Motor neuron (in vitro differentiated cells): ENCODE data around the gene RFX2. TPM values are rescaled to one million over a fixed set of nuclear protein-coding genes. Genes with fewer than 3 reads are reported as not detected.

ENCODE experiments used
- ATAC-seq, 8 experiments: fragments of 200-7000 bp; cut with Tn5 transposase; replicated peaks in 6 of 8; 2 replicates each; pipeline ENCODE4 v1.8.0; 2021; ENCODE audit warnings: mild to moderate bottlenecking in 8 of 8, moderate library complexity in 8 of 8
- H3K27ac ChIP-seq, 2 donors: fragments of 250-450 bp; sonication (Bioruptor Pico); 2 replicates each; pipeline ENCODE4 v1.9.0; 2021; ENCODE audit warnings: antibody characterized with exemption in 2 of 2, mild to moderate bottlenecking in 2 of 2, moderate library complexity in 1 of 2
- H3K4me1 ChIP-seq, 2 donors: fragments of 250-450 bp; sonication (Bioruptor Pico); replicated peaks in 1 of 2; 2 replicates each; pipeline ENCODE4 v1.6.1; 2021; ENCODE audit warnings: antibody characterized with exemption in 2 of 2, mild to moderate bottlenecking in 2 of 2, moderate library complexity in 1 of 2
- H3K4me3 ChIP-seq, 5 donors: fragments of 250-450 bp; sonication (Bioruptor Pico); 2 replicates each; pipeline ENCODE4 v1.9.0; 2021; ENCODE audit warnings: antibody characterized with exemption in 5 of 5, mild to moderate bottlenecking in 5 of 5, moderate library complexity in 4 of 5
- WGBS, 10 experiments: fragments of 450-650 bp; shearing (Covaris generic); methylation state at CpG; one replicate each; pipeline ENCODE4 v1.0.0; 2022; 5-methylcytosine and 5-hydroxymethylcytosine counted together
- in situ Hi-C, 9 experiments: fragments of 400-800 bp; cut with MboI; loops; one replicate each; pipeline ENCODE4 v1.15.0; 2021; ENCODE audit warnings: low sequenced_read_pairs in 9 of 9, low pct_unique_long_range_greater_than_20kb in 2 of 9; ENCODE audit not compliant: unreplicated experiment in 9 of 9
- total RNA-seq, 8 experiments: library from RNA; unstranded; fragments of 300-600 nt; gene quantifications; 2 replicates each; pipeline versions ENCODE4 v1.2.3 to v1.2.4, GENCODE V29; 2022

Gene RFX2
- total RNA-seq, 8 experiments from 2014 or later, result 1.4 to 23.2 (median 7.4) TPM

- in situ Hi-C loops, result no loop called here
- no peak overlapping the region for H3K27ac ChIP-seq
These were observed 41.6 kb downstream of the RFX2 start for GRCh38 chr19:6068711-6069110.

GRCh38 chr19:6067975-6068374 lies 42.3 kb downstream of the RFX2 start:
- in situ Hi-C loops, result no loop called here
- 62 to 100% (median 96%) methylated on average over 1 to 2 of the region's 2 CpGs; no CpG with 5 or more reads in 6 of the 10 experiments for WGBS, 10 experiments
- Histone ChIP-seq H3K27ac (peak overlapping the region; percentile 76 to 88), H3K4me1 (peaks cover 33 to 54% of the 10 kb centered on the region in 2 donors), H3K4me3 (no peak overlapping the region)
- ATAC-seq, result no peak

More at GRCh38 chr19:6068711-6069110, 41.6 kb downstream of the RFX2 start:
- Histone ChIP-seq H3K4me1 (peaks cover 33 to 47% of the 10 kb centered on the region in 2 donors), H3K4me3 (no peak overlapping the region)
- no peak for ATAC-seq
- WGBS, 10 experiments, result 0 to 100% (median 95%) methylated on average over 1 to 2 of the region's 2 CpGs; no CpG with 5 or more reads in 5 of the 10 experiments

- ATAC-seq, result peak; percentile 77 to 93 (median 84)
- peak overlapping the region in 2 of 5 donors; percentile 1 to 8 for H3K4me3 ChIP-seq
- in situ Hi-C loops, result no loop called here
- H3K4me1 ChIP-seq, result peaks cover 33 to 56% of the 10 kb centered on the region in 2 donors
- H3K27ac ChIP-seq, result peak overlapping the region; percentile 76 to 88
- 0 to 25% (median 6%) methylated on average over 3 to 17 of the region's 18 CpGs; no CpG with 5 or more reads in 1 of the 10 experiments for WGBS, 10 experiments
These were observed 43.3 kb downstream of the RFX2 start for GRCh38 chr19:6066661-6067646.

- WGBS, 10 experiments, result 0 to 14% (median 0%) methylated on average over 1 to 9 of the region's 16 CpGs; no CpG with 5 or more reads in 3 of the 10 experiments
- Histone ChIP-seq H3K4me1 (peaks cover 33 to 57% of the 10 kb centered on the region in 2 donors), H3K4me3 (peak overlapping the region in 1 of 5 donors; percentile 5), H3K27ac (peak overlapping the region; percentile 60 to 79)
- peak in 7 of 8 experiments; percentile 10 to 57 (median 46) for ATAC-seq
- in situ Hi-C loops, result no loop called here
These were observed 44.5 kb downstream of the RFX2 start for GRCh38 chr19:6065685-6066374.

- ATAC-seq, result no peak
- no peak overlapping the region for H3K4me3 ChIP-seq
- in situ Hi-C loops, result no loop called here
- peaks cover 33 to 67% of the 10 kb centered on the region in 2 donors for H3K4me1 ChIP-seq
- no peak overlapping the region for H3K27ac ChIP-seq
- 20 to 100% (median 79%) methylated on average over 1 to 6 of the region's 8 CpGs; no CpG with 5 or more reads in 3 of the 10 experiments for WGBS, 10 experiments
These were observed 45.8 kb downstream of the RFX2 start for GRCh38 chr19:6064336-6065073.

GRCh38 chr19:6063576-6064335 lies 46.5 kb downstream of the RFX2 start:
- 100% methylated on average over 1 to 5 of the region's 14 CpGs; no CpG with 5 or more reads in 7 of the 10 experiments for WGBS, 10 experiments
- ATAC-seq, result no peak
- H3K27ac ChIP-seq, result no peak overlapping the region
- H3K4me1 ChIP-seq, result peaks cover 33 to 72% of the 10 kb centered on the region in 2 donors
- H3K4me3 ChIP-seq, result no peak overlapping the region
- in situ Hi-C loops, result no loop called here

GRCh38 chr19:6062961-6063575 lies 47.2 kb downstream of the RFX2 start:
- no peak for ATAC-seq
- Histone ChIP-seq H3K4me1 (peaks cover 32 to 73% of the 10 kb centered on the region in 2 donors), H3K27ac (no peak overlapping the region), H3K4me3 (no peak overlapping the region)
- WGBS, 10 experiments, result 80 to 100% (median 94%) methylated on average over 1 to 11 of the region's 17 CpGs; no CpG with 5 or more reads in 4 of the 10 experiments
- in situ Hi-C loops, result no loop called here

- Histone ChIP-seq H3K4me1 (peaks cover 31 to 73% of the 10 kb centered on the region in 2 donors), H3K27ac (no peak overlapping the region), H3K4me3 (no peak overlapping the region)
- WGBS, 10 experiments, result 62 to 100% (median 93%) methylated on average over 1 to 8 of the region's 11 CpGs; no CpG with 5 or more reads in 3 of the 10 experiments
- ATAC-seq, result no peak
- in situ Hi-C loops, result no loop called here
These were observed 48.0 kb downstream of the RFX2 start for GRCh38 chr19:6062274-6062673.

GRCh38 chr19:6061376-6062130 lies 48.7 kb downstream of the RFX2 start:
- in situ Hi-C loops, result no loop called here
- ATAC-seq, result no peak
- WGBS, 10 experiments, result 44 to 100% (median 72%) methylated on average over 1 to 9 of the region's 16 CpGs; no CpG with 5 or more reads in 2 of the 10 experiments
- H3K4me3 ChIP-seq, result no peak overlapping the region
- H3K4me1 ChIP-seq, result peaks cover 33 to 75% of the 10 kb centered on the region in 2 donors
- H3K27ac ChIP-seq, result no peak overlapping the region

GRCh38 chr19:6060600-6061375 lies 49.5 kb downstream of the RFX2 start:
- WGBS, 10 experiments, result 67 to 100% (median 86%) methylated on average over 1 to 15 of the region's 21 CpGs; no CpG with 5 or more reads in 2 of the 10 experiments
- no peak for ATAC-seq
- Histone ChIP-seq H3K4me3 (no peak overlapping the region), H3K4me1 (peaks cover 32 to 74% of the 10 kb centered on the region in 2 donors), H3K27ac (no peak overlapping the region)
- in situ Hi-C loops, result no loop called here
